ENCODE measurements around the gene BCL7C. TPM values are rescaled to one million over a fixed set of nuclear protein-coding genes. Genes with fewer than 3 reads are reported as not detected.
A peak's percentile ranks its signal among the peaks of the same experiment; 100 is the strongest.

Gene BCL7C
- total RNA-seq, 1 donor from 2014 or later = 46.2 TPM

GRCh38 chr16:30882429-30883310 is 11.2 kb downstream of the BCL7C start:
- peaks cover 8 to 41% of the 10 kb centered on the region in 2 donors for H3K36me3 ChIP-seq
- no peak overlapping the region for H3K4me3 ChIP-seq
- TF ChIP-seq, protein P1, sequence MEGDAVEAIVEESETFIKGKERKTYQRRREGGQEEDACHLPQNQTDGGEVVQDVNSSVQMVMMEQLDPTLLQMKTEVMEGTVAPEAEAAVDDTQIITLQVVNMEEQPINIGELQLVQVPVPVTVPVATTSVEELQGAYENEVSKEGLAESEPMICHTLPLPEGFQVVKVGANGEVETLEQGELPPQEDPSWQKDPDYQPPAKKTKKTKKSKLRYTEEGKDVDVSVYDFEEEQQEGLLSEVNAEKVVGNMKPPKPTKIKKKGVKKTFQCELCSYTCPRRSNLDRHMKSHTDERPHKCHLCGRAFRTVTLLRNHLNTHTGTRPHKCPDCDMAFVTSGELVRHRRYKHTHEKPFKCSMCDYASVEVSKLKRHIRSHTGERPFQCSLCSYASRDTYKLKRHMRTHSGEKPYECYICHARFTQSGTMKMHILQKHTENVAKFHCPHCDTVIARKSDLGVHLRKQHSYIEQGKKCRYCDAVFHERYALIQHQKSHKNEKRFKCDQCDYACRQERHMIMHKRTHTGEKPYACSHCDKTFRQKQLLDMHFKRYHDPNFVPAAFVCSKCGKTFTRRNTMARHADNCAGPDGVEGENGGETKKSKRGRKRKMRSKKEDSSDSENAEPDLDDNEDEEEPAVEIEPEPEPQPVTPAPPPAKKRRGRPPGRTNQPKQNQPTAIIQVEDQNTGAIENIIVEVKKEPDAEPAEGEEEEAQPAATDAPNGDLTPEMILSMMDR (IDR thresholded peaks at IDR 0.05) = no peak
- H3K27me3 ChIP-seq = no peaks in the 10 kb centered on the region
- no peaks in the 10 kb centered on the region for H3K4me1 ChIP-seq
- no peak for DNase-seq (ENCODE audit: low spot score in 2 of 2)
- H3K27ac ChIP-seq = no peak overlapping the region
- intact Hi-C loops (cut with DNase I) = no loop called here
- H3K9me3 ChIP-seq = no peaks in the 10 kb centered on the region

GRCh38 chr16:30876867-30877266 is 17.0 kb downstream of the BCL7C start:
- Histone ChIP-seq H3K36me3 (peaks cover 6 to 18% of the 10 kb centered on the region in 2 donors), H3K27ac (peak overlapping the region; percentile 9 to 79)

DNA sequence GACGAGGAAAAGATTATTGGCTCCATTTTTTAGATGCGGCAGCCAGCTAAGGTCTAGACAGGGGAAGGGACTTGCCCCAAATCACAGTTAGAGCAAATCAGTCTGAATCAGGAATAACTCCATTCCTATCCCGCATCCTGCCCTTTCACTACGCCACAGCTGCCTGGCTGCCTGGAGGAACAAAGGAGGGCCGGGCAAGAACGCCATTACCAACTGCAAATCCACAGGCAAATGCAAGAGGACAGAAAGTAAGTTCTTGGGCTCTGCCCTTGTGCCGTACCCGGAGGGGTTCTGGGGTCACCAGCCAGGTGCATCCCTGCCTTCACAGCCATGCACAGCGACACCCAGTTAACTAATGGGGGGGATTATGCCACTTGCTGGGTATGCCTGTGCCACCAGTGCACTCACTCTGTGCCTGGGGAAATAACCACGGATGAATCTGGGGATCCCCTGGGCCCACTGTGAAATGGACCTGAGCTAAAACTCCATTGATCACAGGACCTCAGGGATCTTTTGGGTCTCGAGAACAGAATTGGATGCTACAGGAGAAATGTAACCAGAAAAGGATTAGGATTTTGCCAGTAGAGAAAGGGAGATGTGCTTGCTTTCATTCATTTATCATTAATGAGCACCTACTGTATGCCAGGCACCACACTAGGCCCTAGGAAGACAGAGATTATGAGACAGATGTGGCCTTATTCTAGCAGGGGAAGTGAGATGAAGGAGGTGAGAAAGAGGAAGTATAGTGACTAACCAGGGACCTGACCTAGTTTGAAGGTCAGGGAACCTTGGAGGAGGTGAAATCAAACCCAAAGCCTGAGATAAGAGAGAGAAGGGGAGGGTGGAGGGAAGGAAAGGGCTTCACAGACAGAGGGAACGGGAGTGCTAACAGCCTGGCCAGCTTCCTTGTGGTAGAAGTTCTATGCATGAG is 17.7 kb downstream of the BCL7C start:
- Histone ChIP-seq H3K9me3 (no peaks in the 10 kb centered on the region), H3K4me3 (peak overlapping the region; percentile 69 to 84), H3K27me3 (no peaks in the 10 kb centered on the region), H3K36me3 (peaks cover 6 to 18% of the 10 kb centered on the region in 2 donors), H3K4me1 (peaks cover 3 to 17% of the 10 kb centered on the region in 2 donors), H3K27ac (peak overlapping the region; percentile 76 to 79)
- TF ChIP-seq, protein P1 (IDR thresholded peaks at IDR 0.05) = no peak
- intact Hi-C loops (cut with DNase I) = loop anchor here (1.0 to 2.0 kb wide), 6 partner anchors 18 to 90 kb away; partner anchors contain the start of gene BCL7C
- DNase-seq (ENCODE audit: low spot score in 2 of 2) = no peak

More at GRCh38 chr16:30876867-30877266, 17.0 kb downstream of the BCL7C start:
- intact Hi-C loops (cut with DNase I) = no loop called here
- TF ChIP-seq, protein P1 (IDR thresholded peaks at IDR 0.05) = no peak
- Histone ChIP-seq H3K4me1 (peaks cover 3 to 17% of the 10 kb centered on the region in 2 donors), H3K27me3 (no peaks in the 10 kb centered on the region), H3K4me3 (peak overlapping the region; percentile 69 to 84), H3K9me3 (no peaks in the 10 kb centered on the region)
- DNase-seq (ENCODE audit: low spot score in 2 of 2) = no peak

DNA sequence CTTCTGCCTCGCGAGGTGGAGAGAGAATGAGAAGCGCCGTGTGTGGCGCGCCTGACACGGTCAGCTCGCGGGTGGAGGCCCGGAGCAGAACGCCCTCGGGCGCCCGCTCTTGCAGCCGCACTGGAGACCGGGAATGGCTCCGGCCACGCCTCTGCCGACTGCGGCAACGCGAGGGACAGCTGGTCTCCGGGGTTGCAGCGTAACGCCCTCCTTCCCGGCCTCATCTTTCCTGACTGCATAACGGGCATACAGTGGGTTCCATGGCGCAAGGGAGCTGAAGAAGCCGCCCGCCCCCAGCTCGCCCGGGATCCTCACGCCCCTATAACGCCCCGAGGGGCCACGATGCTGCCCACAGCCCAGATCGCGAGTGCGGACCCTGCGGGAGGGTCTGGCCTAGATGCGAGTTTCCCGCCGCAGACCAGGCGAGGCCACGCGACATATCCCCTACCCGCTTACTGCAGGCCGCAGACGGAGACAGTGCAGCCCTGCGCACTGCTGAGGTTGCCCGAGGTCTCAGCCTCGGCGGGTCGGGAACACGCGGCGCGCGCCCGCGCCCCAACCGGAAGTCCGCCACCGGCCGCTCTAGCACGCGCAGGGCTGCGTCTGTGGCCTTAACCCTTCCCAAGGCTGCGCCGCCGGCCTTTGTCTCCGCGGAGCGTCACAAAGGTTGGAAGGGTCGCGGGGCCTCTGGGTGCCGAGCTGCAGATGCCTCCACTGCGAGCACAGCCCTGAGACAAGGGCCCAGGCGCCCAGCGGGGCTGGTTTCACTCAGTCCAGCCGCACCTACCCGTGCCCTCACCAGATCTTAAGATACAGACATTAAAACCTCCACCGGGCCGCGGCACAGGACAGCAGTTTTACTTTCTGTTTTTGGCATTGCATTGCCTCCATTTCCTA is 18.8 kb downstream of the BCL7C start:
- TF ChIP-seq, protein P1 (IDR thresholded peaks at IDR 0.05) = no peak
- DNase-seq (ENCODE audit: low spot score in 2 of 2) = peak; percentile 39 to 94
- Histone ChIP-seq H3K36me3 (peaks cover 4 to 14% of the 10 kb centered on the region in 2 donors), H3K9me3 (no peaks in the 10 kb centered on the region), H3K27me3 (no peaks in the 10 kb centered on the region), H3K4me3 (peak overlapping the region; percentile 69 to 84), H3K27ac (peak overlapping the region; percentile 76 to 79), H3K4me1 (peaks cover 3 to 17% of the 10 kb centered on the region in 2 donors)
- intact Hi-C loops (cut with DNase I) = loop anchor here (1.0 to 2.0 kb wide), 6 partner anchors 19 to 89 kb away; partner anchors contain the start of gene BCL7C

All from ascending aorta (tissue), 2 donors.